Stimulated activated CD4-positive, alpha-beta T cell treated with anti-CD3 and anti-CD28 coated beads, Interleukin-12 subunit alpha, Interleukin-12 subunit beta, amount 100 ng/mL, for 4 hours (primary cell): ENCODE data around the gene PTRH1.

Experiments used
- DNase-seq: peaks from one replicate; pipeline ENCODE4 v3.0.0-alpha.2; 2020

PTRH1 gene

GRCh38 chr9:127693143-127693542 is 22.3 kb downstream of the PTRH1 start:
- no peak for DNase-seq

DNA sequence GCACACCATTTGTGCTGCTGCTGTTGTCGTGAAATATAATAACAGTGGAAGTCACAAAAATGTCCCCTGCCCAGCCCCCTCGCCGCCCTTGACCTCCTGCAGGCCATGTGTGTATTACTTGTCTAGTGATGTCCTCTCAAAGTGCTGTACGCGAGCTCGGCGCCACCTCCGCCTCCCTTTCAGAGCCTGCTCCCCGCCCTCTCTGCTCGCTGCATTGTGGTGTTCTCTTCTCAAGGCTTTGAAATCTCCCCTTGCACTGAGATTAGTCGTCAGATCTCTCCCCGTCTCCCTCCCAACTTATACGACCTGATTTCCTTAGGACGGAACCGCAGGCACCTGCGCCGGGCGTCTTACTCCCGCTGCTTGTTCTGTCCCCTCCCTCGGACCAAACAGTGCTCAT is 23.4 kb downstream of the PTRH1 start:
- DNase-seq: no peak

DNA sequence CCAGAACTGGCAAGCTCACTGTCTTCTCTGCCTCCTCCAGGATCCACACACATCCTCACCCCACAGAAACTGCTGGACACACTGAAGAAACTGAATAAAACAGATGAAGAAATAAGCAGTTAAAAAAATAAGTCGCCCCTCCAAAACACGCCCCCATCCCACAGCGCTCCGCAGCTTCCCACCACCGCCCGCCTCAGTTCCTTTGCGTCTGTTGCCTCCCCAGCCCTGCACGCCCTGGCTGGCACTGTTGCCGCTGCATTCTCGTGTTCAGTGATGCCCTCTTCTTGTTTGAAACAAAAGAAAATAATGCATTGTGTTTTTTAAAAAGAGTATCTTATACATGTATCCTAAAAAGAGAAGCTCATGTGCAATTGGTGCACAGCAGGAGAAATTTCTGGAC is 24.7 kb downstream of the PTRH1 start:
- no peak for DNase-seq

- DNase-seq: no peak
Measured at GRCh38 chr9:127689329-127690000, 26.0 kb downstream of the PTRH1 start.

DNA sequence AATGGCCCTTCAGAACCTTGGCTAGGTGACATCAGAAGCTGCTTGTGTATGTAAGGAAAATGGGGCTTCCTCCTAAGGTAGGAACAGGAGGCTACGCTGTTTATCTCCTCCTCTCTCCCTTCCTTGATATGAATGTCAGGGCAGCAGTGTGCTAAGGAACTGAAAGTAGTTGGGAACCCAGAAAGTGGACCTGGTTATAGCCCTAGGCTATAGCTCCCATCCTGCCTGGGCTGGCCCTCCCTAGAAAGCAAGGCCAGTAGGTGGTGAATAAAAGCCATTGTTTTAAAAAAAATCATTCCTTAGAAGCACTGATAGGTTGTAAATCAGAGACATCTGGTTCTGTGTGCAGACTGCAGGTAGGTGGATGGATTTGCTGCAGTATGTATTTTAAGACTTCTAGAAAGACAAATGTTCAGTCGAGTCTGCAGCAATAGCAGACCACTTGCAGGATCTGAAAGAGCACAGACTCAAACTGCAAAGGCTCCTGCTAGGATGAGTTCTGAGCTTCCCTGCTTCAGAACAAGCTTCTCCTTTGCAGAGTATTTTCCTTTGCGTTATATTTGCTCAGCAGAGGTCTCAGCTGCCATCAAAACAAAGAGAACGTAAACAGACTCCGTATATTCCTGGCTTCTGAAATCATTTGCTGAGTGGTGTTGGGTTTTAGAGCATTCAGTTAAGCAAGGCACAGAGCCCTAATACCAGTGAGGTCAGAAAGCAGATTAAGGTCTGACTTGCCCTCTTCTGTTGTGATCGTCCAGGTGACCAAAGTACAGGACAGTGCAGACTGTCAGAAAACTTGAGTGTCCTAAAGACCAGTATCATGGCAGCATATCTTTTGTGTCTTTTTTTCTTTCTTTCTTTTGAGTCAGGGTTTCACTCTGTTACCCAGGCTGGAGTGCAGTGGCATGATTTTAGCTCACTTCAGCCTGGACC is 28.7 kb downstream of the PTRH1 start:
- DNase-seq: no peak

DNA sequence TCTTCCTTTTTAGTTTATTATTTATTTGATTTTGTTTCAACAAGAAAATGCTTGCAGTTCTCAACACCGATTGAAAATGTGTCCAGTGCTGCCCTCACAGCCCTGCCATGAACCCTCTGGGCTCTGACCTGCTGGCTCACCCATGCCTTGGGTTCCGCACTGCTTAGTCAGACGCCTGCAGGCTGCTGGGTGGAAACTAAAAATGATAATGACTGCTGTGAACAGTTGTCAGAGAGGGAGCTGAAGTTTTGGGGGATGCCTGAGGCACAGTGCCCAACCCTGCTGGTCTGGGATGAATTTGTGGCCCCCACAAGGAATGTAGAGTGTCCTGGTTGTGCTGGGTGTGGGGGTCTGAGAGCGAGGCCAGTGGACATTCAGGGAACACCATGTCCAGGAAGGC is 30.9 kb downstream of the PTRH1 start:
- no peak for DNase-seq

DNA sequence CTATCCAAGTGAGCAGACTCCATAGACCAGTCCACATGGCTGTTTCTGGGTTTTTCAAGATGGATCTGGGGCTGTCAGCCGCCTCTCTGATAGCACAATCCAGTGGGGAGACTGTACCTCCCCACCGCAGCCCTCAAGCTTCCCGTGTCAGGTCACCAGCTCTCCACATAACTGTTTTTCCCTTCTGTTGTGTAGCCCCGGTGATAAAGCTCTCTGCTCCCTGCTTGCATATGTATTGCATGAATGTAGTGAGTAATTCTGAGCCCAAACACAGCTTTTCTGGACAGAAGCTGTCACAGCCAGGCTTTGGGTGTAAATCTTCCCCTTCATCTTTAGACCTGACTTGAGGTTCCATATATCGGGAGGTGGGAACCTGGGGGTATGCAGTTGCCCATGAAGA is 31.7 kb downstream of the PTRH1 start:
- DNase-seq: no peak

GRCh38 chr9:127682351-127683136 is 32.9 kb downstream of the PTRH1 start:
- DNase-seq: no peak

- no peak for DNase-seq
Measured at GRCh38 chr9:127680846-127681245, 34.6 kb downstream of the PTRH1 start.

- DNase-seq: no peak
Measured at GRCh38 chr9:127680226-127680625, 35.2 kb downstream of the PTRH1 start.

DNA sequence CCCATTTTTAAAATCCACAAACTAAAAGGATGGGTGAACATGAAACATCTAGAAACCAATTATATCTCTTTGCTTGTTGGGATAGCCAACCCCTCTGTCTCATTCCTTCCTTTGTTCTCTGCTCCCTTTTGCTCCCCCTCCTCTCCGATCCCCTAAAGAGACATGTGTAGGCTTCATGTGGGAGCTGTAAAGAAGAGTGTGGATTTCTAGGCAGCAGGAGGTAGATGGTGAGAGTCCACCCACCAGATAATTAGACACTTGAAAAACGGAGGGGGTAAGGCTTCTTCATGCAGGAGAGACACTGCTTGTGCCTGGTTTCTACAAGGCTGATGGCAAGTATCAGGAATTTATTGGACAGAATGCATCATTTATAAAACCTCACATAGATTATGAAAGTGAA is 36.0 kb downstream of the PTRH1 start:
- no peak for DNase-seq

- no peak for DNase-seq
Measured at GRCh38 chr9:127676638-127677037, 38.8 kb downstream of the PTRH1 start.

DNA sequence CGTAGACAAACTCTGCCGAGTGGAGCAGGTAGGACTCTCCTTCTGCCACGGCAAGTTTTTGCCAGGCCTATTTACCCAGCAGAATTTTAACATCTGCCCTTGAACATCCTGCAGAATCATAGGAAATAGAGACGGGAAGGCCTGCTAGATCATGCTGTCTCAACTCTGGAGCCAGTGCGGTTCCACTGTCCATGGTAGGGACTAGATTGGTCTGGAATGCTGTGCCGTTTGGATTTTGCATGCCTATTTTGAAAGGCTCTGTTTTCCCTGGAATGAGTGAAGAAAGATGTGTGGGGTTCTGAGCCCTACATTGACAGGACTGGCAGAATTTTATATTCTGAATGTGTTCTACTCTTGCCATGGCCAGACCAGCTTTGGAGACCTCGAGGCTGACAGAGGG is 42.2 kb downstream of the PTRH1 start:
- no peak for DNase-seq

- DNase-seq: no peak
Measured at GRCh38 chr9:127667906-127668305, 47.6 kb downstream of the PTRH1 start.

- DNase-seq: no peak
Measured at GRCh38 chr9:127667127-127667844, 48.2 kb downstream of the PTRH1 start.

DNA sequence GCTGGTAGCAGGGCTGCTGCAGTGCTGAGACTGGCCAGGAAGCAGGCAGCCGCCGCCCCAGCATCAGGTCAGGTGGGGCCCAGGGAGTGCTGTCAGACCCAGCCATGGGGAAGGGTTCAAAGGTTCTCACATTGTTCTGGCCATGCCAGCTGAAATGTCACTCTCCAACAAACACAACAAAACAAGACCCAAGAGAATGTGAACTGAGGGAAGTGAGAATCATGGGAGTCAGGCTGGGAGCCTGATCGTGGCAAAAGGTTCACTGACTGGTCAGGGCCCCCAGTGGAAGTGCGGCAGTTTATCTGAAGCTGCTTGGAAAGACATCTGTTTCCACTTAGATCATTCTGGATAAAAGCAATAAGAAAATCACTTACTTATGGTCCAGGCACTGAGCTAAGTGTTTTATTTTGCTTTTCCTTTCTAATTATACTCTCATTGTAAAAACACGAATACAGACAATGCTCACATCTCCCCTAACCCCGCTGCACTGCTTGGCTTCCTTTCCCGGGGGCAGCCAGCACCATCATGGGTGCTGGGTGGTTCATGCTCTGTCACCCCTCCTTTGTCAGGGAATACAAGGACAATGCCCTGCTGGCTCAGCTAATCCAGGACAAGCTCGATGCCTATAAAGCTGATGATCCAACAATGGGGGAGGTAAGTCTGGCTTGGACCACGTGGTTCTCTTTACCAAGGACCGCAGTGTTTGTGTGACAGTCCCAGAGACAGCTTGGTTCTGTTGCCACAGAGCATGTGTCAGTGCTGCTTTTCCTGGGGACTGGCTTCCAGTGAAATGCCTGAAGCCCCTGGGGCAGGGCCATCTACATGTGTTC is 50.6 kb downstream of the PTRH1 start:
- DNase-seq: no peak

DNA sequence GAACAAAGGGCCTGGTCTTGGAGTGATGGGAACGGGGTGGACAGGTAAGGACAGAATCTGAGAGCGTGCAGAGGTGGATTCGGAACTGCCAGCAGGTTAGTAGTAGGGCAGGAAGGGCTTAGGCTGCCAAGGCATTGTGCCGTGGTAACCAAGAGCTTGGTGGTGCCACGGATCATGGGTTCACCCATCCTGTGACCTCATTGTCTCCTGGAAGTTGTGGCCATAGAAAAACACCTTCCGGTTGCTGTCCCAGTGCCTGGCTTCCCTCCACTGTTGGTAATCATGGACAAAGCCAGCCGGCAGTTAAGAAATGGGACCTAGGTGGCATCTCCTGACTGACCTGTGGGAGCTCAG is 51.2 kb downstream of the PTRH1 start:
- no peak for DNase-seq
